Measurements from ENCODE around the gene CFAP119. TPM values are rescaled to one million over a fixed set of nuclear protein-coding genes. Genes with fewer than 3 reads are reported as not detected.

CFAP119 gene
- total and polyA plus RNA-seq, 2 of the 8 experiments (the other 6 are each of a cell fraction or from before 2014, with no cell fraction given): 5.6 to 6.0 TPM

DNA sequence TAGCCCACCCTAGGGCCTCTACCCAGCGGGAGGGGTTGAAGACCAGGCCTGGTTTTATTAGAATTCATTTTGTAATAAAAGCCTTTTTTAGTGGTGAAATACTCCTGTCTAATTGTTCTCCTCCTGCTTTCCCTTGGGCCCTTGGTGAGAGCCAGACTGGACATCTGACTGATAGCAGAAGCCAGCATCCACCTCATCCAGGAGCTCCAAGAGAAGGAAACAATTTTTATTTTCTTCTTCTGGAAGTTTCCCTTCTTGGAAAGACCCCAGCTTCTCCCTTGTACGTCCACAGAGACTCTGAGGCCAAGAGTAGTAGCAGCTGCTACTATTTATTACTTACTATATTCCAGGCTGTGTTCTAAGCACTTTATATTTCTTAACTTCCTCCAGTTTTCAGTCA lies 17.7 kb downstream of the CFAP119 start:
- no peak for FAIRE-seq
- no peak for DNase-seq (ENCODE audit: low read depth in 1 of 2, low spot score in 2 of 2)
- Histone ChIP-seq H3K18ac (ENCODE audit: extremely low read depth, low read length) (no peak overlapping the region), H3K23ac (ENCODE audit: insufficient read length) (no peak overlapping the region), H4K5ac (ENCODE audit: insufficient read length, low read depth, low read length) (no peak overlapping the region), H2BK12ac (ENCODE audit: low read depth, low read length) (no peak overlapping the region), H3K23me2 (ENCODE audit: low read depth, low read length) (peaks cover 5% of the 10 kb centered on the region; the same call in 1 of the 2 replicates), H3K56ac (replicated peaks; ENCODE audit: insufficient read length, low read depth, low read length) (no peak overlapping the region), H2AFZ (ENCODE audit: low read length) (no peak overlapping the region), H2BK15ac (ENCODE audit: low read length) (no peak overlapping the region), H3K27me3 (replicated peaks in 1 of 4; ENCODE audit: control insufficient read depth in 3 of 4, extremely low read depth in 1 of 4, insufficient read depth in 3 of 4, low read length in 3 of 4) (no peaks in the 10 kb centered on the region), H3K79me2 (ENCODE audit: control insufficient read depth in 1 of 2, insufficient read depth in 2 of 2, low read length in 2 of 2) (no peaks in the 10 kb centered on the region; a peak in 1 of 4 replicates), H3K14ac (ENCODE audit: insufficient read length) (no peak overlapping the region), H3K27ac (ENCODE audit: low read depth, low read length) (no peak overlapping the region), H3K79me1 (ENCODE audit: low read depth, low read length) (no peaks in the 10 kb centered on the region), H3K36me3 (ENCODE audit: control insufficient read depth in 2 of 4, insufficient read depth in 4 of 4, low read length in 3 of 4) (peaks cover 0 to 18% (median 2%) of the 10 kb centered on the region in 4 experiments; a peak in 5 of 8 replicates), H3K4me2 (ENCODE audit: insufficient read depth in 1 of 2, low read depth in 2 of 2, low read length in 2 of 2) (no peak overlapping the region), H3K9ac (replicated peaks in 1 of 4; ENCODE audit: extremely low read depth in 1 of 4, low read depth in 3 of 4, low read length in 3 of 4) (no peak overlapping the region), H4K91ac (replicated peaks; ENCODE audit: insufficient read length, low read length) (no peak overlapping the region), H3K4ac (replicated peaks; ENCODE audit: insufficient read length, low read depth, low read length) (no peak overlapping the region), H2BK5ac (ENCODE audit: low read depth, low read length) (no peak overlapping the region), H3K4me3 (ENCODE audit: extremely low read depth in 1 of 4, insufficient read depth in 2 of 4, low read depth in 3 of 4, low read length in 4 of 4) (no peak overlapping the region), H2BK120ac (replicated peaks; ENCODE audit: low read depth, low read length) (no peak overlapping the region), H2AK5ac (ENCODE audit: low read depth, low read length) (no peak overlapping the region), H4K20me1 (replicated peaks in 1 of 2; ENCODE audit: control insufficient read depth in 1 of 2, insufficient read depth in 2 of 2, low read length in 2 of 2) (peaks cover 2 to 3% of the 10 kb centered on the region in 2 experiments), H2BK20ac (ENCODE audit: low read length) (no peak overlapping the region), H3K4me1 (replicated peaks in 1 of 4; ENCODE audit: control insufficient read depth in 3 of 4, insufficient read depth in 4 of 4, low read length in 3 of 4) (peaks cover 0 to 7% (median 2%) of the 10 kb centered on the region in 4 experiments; a peak in 5 of 7 replicates), H4K8ac (ENCODE audit: extremely low read depth, insufficient read depth, low read length) (no peak overlapping the region), H3K9me3 (ENCODE audit: insufficient read depth in 2 of 2, low read depth in 1 of 2, low read length in 1 of 2) (no peaks in the 10 kb centered on the region)
- TF ChIP-seq TAF7 (optimal IDR thresholded peaks at IDR 0.05; ENCODE audit: borderline replicate concordance, low read depth, low read length): no peak
- 83% methylated on average over 2 of the region's 2 CpGs; no CpG with 5 or more reads in 1 of the 2 experiments for WGBS, 2 experiments (ENCODE audit: extremely low coverage in 1 of 2, insufficient coverage in 1 of 2, insufficient read length in 1 of 2, insufficient replicate concordance in 2 of 2, low coverage in 1 of 2, low lambda C conversion rate in 2 of 2, missing lambda C conversion rate in 1 of 2)
- POLR2A ChIA-PET (ENCODE audit: partially characterized antibody): interaction anchor here (0.8 to 1.3 kb wide), 4 partner anchors 9 to 32 kb away, joined by 3 to 4 read pairs (median 4); partner anchors contain the start of genes CFAP119 and RNF40
- CTCF ChIA-PET (ENCODE audit: partially characterized antibody): no interaction called here

All from H1 (cell line).